Activated CD4-positive, alpha-beta T cell treated with anti-CD3 and anti-CD28 coated beads for 4 hours (primary cell): ENCODE results near the gene GUCA1A.
A peak's percentile ranks its signal among the peaks of the same experiment; 100 is the strongest.
"Not testable (repeated sequence)": the region's sequence is repeated elsewhere in the genome, so short reads cannot be mapped to it uniquely, and the experiment has no call there.

ENCODE experiments used
- DNase-seq, 2 donors: peaks; one replicate each; pipeline ENCODE4 v3.0.0-alpha.2; 2020

The GUCA1A gene

DNA sequence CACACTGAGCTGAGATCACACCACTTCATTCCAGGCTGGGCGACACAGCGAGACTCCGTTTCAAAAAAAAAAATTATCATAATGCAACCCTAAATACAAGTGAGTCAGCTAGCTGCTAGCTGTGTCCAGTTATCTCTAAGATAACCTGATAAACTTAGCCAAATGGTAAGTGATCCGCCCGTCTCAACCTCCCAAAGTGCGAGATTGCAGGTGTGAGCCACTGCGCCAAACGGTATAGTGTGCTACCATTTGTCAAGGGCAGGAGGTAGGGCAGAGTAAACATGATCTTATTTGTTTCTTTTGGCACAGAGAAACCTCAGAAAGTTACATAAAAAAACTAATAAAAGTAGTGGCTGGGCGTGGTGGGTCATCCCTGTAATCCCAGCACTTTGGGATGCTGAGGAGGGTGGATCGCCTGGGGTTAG lies 26.0 kb upstream of the GUCA1A start:
- no peak for DNase-seq

DNA sequence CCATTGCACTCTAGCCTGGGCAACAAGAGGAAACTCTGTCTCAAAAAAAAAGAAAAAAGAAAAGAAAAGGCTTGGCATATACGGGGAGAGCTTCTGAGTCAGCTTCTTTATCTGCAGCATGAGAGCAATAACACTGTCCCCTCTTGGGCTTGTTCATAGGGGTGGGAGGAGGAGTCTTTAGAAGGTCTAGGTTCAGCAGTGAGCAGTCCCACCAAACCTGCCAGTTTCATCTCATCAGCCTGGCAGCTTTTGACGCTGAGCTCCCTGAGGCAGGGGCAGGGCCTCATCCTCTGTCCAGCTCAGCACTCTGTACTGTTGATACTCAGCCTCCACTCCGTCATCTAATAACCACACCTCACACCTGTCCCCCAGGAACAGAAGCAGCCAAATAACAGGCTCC lies 25.1 kb upstream of the GUCA1A start:
- no peak for DNase-seq

DNA sequence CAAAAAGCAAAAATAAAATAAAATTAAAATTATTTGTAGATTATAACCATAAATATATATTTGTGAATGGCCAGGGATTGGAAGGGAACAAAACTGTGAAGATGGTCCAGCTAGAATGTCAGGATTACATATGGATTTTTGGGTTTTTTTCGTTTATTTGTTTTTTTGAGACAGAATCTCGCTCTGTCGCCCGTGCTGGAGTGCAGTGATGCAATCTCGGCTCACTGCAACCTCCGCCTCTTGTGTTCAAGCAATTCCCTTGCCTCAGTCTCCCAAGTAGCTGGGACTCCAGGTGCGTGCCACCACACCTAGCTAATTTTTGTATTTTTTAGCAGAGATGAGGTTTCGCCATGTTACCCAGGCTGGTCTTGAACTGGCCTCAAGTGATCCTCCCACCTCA lies 22.9 kb upstream of the GUCA1A start:
- DNase-seq: no peak

DNA sequence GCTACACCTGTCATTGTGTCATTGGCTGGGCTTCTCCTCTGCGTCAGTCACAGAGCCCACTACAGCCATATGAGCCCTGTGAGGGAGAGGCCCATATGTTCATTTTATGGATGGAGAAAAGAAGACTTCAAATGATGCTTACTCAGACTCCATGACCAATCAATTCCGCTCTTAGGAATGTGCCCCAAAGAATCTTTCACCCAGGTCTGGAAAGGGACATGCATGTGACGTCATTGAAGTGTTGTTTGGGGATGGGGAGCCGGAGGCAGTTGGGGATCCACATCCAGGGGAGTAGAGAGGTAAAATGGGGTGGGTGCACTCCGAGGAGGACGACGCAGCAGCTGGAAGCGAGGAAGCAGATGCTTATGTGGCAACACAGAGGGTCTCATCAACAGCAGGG lies 21.1 kb upstream of the GUCA1A start:
- no peak for DNase-seq

DNA sequence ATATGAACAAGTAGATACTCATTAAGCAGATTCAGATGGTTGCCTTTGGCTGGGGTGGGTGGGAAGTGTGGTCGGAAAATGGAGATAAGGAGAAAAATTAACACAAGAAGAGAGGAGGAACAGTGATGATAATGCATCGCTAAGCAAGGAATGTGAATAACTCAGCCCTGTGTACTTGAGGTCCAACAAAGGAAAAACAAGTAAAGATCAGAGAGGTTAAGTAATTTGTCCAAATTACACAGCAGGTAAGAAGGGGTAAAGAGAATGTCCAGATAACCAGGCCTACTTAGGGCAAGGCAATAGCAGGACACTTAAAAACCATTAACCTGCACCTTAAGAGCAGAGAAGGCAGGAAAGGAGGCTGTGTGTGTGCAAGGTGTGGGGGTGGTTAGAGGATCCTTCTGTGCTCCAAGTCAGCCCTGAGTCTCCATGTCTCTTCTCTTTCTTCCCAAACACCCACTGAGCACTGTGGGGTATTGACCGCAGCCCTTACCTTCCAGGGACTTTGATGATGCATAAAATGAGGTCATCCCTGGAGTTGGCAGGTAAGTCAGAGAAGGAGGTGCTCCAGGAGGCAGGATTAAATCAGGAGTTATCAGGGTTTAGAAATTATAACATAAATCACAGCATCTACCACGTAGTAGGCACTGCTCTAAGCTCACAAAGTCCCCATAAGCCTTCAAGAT lies 20.5 kb upstream of the GUCA1A start:
- DNase-seq: not testable (repeated sequence)

DNA sequence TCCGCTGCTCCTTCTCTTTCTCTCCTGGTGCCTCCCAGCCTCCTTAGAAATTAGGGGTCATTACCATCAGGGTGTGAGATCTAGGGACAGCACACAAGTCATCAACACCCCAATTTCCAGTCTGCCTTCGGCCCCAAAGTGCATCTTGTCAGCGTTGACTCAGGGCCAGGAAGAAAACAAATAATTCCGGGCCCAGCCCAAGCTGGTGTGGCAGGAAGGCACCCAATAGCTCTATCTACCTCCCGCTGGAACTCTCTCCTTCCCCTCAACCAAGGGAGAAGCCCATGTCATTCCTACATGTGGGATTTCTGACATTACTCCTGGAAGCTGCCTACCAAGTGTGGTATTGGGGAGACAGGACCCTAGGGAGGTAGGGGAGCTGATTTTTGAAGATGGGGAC lies 19.2 kb upstream of the GUCA1A start:
- no peak for DNase-seq

DNA sequence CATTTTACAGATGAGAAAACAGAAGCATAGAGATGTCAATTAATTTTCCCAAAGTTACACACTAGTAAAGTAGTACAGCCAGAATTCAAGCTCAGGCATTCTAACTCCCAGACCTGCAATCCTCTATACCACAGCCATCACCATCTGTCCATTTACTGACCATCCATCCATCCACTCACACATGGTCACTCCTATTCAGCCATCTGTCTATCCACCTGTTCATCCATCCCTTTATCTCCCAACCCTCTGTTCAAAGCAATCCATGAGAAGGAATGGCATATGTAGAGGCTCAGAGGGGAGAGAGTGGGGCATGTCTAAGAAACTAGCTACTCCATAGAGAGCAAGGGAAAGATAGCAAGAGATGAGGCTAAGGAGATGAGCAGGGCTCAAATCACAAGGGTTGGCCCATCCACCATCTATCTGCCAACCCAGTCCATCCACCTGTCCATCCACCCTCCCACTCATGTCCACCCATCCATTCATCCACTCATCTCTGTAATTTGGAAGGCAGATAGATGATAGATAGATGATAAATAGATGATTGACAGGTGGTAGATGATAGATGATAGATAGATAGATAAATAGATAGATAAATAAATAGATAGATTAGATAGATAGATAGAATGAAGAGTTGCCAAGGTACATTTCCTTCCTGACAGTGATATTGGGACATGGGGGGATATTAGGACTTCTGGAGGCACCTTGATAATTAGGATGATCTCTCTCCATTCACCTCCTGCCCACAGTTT lies 18.5 kb upstream of the GUCA1A start:
- DNase-seq: no peak

DNA sequence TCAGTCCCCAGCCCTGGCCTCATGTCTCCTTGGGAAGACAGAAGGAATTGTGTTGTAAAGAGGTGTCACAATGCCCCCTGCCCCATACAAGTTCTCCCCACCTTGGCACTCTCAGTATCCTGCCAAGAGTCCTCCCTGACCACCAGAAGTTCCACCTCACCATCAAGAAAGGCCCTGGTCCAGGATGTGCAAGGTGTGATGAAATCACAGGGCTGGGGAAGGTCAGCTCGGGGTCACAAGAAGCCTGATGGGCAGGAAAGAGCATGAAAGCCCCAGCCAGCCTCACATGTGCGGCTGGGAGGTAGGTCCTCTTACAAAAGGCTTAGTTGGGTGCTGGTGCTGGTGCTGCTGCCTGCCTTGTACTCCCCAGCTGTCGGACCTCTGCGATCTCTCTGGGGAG lies 17.9 kb upstream of the GUCA1A start:
- no peak for DNase-seq

DNA sequence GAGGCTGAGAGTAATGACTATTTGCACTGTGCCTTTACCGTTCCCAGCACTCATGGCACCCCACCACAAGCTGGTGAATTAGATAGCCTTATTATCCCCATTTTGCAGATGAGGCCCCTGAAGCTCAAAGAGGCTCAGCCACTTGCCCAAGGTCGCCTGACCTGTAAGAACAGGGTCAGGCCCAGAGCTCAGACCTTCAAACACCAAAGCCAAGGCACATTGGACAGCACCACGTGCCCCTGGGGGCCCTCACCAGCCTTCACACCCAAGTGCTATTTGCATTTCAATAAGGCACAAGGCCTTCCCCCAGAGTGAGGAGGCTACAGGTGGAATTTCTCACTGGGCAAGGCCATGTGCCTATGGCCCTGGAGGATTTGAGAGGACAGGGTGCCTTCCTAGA lies 16.5 kb upstream of the GUCA1A start:
- DNase-seq: no peak

DNA sequence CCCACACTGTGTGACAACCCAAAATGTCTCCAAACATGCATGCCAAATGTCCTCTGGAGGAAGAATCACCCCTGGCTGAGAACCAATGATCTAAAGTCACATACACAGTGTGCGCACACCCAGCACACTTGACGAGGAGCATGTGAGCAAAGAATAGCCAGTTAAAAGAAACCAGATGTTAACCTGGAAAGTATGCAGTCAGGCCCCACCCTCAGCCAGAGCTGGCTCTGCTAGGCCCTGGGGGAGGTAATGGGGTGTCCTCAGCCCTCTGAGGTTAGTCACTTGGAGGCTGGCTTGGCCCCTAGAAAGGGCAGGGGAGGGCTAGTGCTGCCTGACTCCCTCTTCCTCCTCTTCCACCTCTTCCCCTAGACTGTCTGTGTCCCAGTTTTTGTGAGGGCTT lies 15.2 kb upstream of the GUCA1A start:
- no peak for DNase-seq

DNA sequence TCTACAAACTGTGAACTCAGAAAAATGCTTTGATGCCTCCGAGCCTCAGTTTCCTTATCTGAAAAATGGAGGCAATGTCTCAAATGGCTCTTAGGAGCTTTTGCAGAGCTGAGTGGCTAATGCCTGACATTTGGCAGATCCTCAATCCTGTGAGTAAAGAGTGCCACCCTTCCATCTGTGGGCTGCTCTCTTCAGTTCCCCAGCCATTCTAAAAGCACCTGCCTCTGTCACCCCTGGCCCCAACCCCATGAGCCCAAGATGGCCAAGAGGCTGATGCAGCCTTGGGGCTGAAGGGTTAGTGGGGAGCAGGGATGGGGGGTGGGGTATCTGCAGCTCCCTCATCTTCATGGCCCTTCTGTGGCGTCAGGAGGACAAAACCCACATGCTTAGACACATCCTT lies 14.5 kb upstream of the GUCA1A start:
- DNase-seq: no peak

DNA sequence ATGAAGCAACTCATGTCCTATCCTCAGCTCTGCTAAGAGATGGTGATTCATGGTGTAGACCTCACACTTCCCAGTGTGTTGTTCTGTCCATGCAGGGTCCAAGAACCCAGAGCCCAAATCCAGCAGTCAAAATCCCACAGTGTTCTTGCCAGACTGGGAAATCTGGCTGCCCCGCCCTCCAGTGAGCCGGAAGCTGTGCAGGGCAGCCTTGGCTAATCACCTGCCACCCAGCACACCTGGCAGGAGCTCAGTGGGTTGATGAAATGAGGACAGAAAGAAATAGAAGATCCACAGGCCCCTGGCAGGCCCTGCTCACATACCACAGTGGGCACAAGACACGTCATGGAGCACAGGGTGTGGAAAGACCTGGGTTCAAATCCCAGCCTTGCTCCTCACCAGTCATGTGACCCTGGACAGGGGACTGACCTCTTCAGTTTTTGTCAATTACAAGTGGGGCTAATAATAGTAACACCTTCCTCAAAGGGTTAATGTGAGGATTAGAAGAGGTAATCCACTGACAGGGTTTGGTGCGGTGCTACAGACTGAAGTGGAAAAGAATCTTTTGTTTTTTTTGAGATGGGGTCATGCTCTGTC lies 13.6 kb upstream of the GUCA1A start:
- no peak for DNase-seq

DNA sequence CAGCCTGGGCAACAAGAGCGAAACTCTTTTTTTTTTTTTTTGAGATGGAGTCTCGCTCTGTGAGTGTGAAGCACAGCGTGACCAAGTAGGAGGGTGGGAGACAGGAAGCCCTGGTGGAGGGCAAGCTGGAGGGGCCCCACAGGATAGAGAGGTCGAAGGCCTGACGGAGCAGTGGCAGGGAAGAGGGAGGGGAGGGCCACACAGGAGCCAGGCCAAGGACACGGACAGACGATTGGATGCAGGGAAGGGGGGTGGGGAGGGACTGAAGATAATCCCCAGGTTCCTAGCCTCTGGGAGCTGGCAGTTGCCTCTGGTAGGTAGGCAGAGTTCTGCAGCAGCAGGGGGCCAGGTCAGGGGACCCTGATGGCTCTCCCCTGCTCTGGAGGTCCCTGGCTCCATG lies 10.8 kb upstream of the GUCA1A start:
- no peak for DNase-seq

DNA sequence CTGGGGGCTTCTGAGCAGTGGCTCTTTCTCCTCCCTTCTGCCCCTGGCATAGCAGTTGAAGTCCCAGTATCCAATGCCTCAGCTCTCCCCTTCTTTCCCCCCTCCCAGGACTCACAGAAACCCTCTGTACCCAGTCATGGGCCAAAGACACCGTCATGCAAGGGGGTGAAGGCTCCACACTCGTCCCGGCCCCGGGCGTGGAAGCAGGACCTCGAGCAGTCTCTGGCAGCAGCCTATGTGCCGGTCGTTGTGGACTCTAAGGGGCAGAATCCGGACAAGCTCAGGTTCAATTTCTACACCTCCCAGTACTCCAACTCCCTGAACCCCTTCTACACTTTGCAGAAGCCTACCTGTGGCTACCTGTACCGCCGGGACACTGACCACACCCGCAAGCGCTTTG lies 10.4 kb upstream of the GUCA1A start:
- DNase-seq: no peak

DNA sequence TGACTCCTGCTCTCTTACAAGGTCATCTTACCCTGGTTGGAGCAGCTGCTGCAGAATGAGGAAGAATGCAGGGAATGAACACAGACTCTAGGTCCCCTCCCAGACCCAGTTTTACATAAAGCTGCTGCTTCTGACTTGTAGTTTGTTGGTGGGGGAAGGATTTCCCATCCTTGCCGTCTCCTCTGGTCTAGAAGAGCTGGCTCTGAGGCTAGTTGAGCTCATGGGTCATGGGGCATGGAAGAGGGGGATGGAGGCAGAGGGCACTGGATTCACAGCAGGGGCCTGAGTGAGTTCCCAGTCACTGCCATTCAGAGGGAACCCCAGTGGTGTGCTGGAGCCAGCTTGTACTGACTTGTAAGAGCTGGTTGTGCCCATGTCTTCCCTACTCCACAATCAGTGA lies 9.2 kb upstream of the GUCA1A start:
- DNase-seq: no peak

DNA sequence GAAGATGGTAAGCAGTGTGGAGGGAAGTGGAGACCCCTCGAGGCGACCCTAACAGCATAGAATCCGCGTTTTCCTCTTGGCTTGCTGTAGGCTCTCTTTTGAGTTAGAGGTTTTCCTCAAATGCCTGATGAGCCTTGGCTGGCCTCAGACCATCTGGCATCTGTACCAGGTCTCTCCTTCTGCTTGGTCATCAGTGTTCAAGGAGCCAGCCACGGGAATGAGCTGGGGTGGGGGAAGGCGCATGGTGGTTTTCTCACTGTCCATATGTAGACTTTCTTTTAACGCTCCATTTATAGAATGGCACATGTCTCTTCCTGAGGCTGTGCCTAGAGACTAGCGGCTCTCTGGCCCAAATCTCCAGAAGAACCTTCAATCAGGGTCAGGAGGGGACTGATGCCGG lies 8.1 kb upstream of the GUCA1A start:
- DNase-seq: no peak

DNA sequence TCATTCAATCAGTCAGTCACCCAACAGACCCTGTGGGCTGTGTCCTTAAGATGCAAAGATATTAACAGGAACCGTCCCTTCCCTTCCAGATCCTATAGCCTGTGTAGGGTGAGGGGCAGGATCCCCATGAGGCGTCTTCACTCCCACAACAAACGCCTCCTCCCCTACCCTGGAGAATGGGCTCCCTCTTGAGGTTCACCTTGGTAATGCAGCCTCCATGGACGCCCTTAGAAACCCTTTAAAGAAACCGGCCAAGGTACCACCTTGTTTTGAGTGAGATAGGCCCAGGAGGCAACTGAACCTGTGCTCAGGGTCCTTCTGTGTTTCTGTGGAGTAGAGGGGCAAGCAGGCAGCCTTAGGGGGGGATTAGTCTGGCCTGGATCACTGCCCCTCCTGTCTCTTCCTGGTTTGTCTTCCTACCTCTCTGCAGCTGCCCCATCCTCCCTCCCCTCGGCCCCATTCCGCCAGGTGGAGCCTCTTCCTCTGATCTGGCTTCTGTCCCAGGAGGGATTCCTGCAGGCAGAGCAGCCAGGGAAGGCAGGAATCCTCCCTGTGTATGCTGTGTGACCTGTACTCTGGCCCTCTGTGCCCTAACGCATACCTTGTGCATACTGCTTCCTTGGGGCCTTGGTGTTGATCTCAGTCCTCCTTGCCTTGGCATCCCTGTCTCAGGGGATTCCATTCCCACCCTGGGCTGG lies 6.6 kb upstream of the GUCA1A start:
- DNase-seq: peak; percentile 58 to 85

DNA sequence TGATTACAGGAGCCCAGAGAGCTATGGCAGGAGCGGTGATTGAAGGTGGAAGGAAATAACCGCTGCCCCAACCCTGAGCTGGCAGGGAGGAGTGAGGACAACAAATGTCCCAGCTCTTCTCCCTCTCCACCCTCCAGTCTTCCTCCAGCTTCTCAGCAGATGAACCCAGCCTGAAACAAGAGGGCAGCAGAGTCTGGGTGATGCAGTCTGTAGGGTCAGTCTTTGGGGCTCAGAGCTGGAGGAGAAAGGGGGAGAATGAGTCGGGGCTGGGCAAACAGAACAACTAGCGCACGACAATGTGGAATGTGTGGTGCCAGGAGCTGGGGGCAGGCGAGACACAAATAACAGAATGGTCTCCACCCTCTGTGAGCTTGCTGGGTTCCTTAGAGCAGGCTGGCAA lies 4.5 kb upstream of the GUCA1A start:
- no peak for DNase-seq

DNA sequence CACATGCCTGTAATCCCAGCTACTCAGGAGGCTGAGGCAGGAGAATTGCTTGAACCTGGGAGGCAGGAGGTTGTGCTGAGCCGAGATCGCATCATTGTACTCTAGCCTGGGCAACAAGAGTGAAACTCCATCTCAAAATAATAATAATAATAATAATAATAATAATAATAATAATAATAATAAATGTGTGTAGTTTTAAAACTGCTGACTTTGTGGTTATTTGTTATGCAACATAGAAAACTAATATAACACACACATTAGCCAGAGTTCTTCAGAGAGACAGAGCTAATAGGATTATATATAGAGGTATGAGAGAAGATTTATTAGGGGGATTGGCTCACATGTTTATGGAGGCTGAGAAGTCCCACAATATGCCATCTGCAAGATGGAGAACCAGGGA lies 3.4 kb upstream of the GUCA1A start:
- DNase-seq: not testable (repeated sequence)

DNA sequence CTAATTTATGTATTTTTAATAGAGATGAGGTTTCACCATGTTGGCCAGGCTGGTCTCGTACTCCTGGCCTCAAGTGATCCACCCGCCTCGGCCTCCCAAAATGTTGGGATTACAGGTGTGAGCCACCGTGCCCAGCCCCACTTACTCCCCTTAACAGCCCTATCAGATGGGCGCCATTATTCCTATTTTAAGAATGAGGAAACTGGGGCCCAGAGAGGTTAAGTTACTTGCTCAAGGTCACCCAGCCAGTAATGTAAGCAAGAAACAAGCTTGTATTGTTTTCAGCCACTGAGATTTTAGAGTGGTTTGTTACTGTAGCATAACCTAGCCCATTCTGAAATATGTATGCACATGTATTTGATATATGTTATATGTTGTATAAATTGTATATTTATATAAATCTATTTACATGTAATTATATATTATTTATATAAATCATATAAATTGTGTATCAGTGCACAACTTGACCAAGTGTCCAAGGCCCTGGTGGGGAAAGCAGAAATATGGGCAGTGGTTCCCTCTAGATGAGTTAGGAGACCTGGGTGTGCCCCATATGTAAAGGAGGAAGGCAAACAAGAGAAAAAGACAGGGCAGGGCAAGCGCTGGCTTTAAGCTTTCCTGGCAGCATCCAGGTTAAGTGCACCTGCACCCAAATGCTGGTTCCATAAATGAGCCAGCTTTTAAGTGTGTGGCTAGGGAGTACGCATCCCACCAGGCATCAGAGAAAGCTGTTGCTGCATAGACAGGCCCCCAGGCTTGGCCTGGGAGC lies 1.2 kb upstream of the GUCA1A start:
- DNase-seq: no peak

DNA sequence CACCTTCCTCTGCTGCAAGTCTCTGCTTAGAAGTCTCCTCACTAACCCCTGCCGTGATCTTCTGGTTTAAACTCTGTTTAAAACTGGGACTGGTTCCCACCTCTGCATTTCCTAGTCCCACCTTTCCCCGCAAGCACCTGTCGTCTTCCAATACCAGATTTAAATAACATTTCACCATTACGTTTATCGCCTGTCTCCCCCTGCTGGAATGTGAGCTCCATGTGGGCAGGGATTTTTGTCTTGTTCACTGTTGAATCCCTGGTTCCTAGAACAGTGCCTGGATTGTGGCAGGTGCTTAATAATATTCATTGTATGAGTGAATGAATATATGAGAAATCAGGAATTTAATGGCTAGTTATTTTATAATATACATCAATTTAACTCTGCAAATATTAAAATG lies 2.7 kb downstream of the GUCA1A start:
- DNase-seq: no peak

DNA sequence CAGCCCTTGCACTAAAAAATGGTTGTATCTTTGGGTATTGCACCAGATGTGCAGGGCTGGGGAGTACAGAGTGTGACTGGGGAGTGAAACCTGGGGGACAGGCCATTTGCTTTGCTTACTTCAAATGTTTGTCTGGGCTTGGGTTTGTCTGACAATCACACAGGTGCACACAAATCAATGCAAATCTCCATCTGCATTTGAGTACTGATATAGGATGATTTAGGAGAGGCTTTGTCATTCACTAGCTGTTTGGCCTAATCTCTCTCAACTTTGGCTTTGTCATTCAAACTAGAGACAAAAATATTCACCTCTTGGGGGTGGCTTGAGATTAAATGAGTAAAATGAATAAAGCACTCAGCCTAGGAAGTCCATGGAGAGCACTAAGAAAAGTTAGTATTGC lies 3.8 kb downstream of the GUCA1A start:
- no peak for DNase-seq
